ENCODE data around the gene GLE1. TPM values are rescaled to one million over a fixed set of nuclear protein-coding genes. Genes with fewer than 3 reads are reported as not detected.
"Not testable (repeated sequence)": the region's sequence is repeated elsewhere in the genome, so short reads cannot be mapped to it uniquely, and the experiment has no call there.

The GLE1 gene
- total and polyA plus RNA-seq, 4 donors: 11.3 to 24.7 (median 21.1) TPM

- Histone ChIP-seq H3K27me3 (ENCODE audit: control insufficient read depth in 3 of 3, insufficient read depth in 3 of 3, low read length in 2 of 3) (no peaks in the 10 kb centered on the region), H3K9ac (ENCODE audit: insufficient read depth in 1 of 2, low read length in 2 of 2) (peak overlapping the region; percentile 74 to 96), H3K4me1 (ENCODE audit: control insufficient read depth in 5 of 5, insufficient read depth in 5 of 5, low read length in 5 of 5) (peaks cover 0 to 12% (median 4%) of the 10 kb centered on the region in 5 donors), H3K36me3 (ENCODE audit: control insufficient read depth in 4 of 4, insufficient read depth in 4 of 4, low read length in 4 of 4) (peaks cover 0 to 13% (median 9%) of the 10 kb centered on the region in 4 donors), H3K9me3 (ENCODE audit: control insufficient read depth in 4 of 4, insufficient read depth in 3 of 4, low read length in 3 of 4) (no peaks in the 10 kb centered on the region), H3K27ac (ENCODE audit: low read depth in 1 of 2, low read length in 1 of 2) (peak overlapping the region in 1 of 2 donors; percentile 94), H3K4me3 (peak overlapping the region; percentile 97)
- 39 to 40% methylated on average over 6 of the region's 6 CpGs for WGBS, 2 donors
- DNase-seq (no peak), ATAC-seq (ENCODE audit: insufficient read depth, low FRiP score) (no peak)
- TF ChIP-seq CTCF (IDR thresholded peaks at IDR 0.05; ENCODE audit: control extremely low read depth, extremely low read depth): no peak
Observed at GRCh38 chr9:128505414-128505765, 871 bp downstream of the GLE1 start.

- not testable (repeated sequence) for DNase-seq; H3K9ac ChIP-seq (ENCODE audit: insufficient read depth in 1 of 2, low read length in 2 of 2); H3K27me3 ChIP-seq (ENCODE audit: control insufficient read depth in 3 of 3, insufficient read depth in 3 of 3, low read length in 2 of 3); H3K27ac ChIP-seq (ENCODE audit: low read depth in 1 of 2, low read length in 1 of 2); H3K9me3 ChIP-seq (ENCODE audit: control insufficient read depth in 4 of 4, insufficient read depth in 3 of 4, low read length in 3 of 4); ATAC-seq (ENCODE audit: insufficient read depth, low FRiP score); H3K4me3 ChIP-seq
- peaks cover 0 to 14% (median 10%) of the 10 kb centered on the region in 4 donors for H3K36me3 ChIP-seq (ENCODE audit: control insufficient read depth in 4 of 4, insufficient read depth in 4 of 4, low read length in 4 of 4)
- 93 to 95% methylated on average over 12 of the region's 12 CpGs for WGBS, 2 donors
- peaks cover 0 to 12% (median 4%) of the 10 kb centered on the region in 5 donors for H3K4me1 ChIP-seq (ENCODE audit: control insufficient read depth in 5 of 5, insufficient read depth in 5 of 5, low read length in 5 of 5)
Observed at GRCh38 chr9:128505906-128506305, 1.4 kb downstream of the GLE1 start.

GRCh38 chr9:128512820-128513219, 8.3 kb downstream of the GLE1 start:
- H3K27ac ChIP-seq (ENCODE audit: low read depth in 1 of 2, low read length in 1 of 2): no peak overlapping the region
- no peak for TF ChIP-seq CTCF (IDR thresholded peaks at IDR 0.05; ENCODE audit: control extremely low read depth, extremely low read depth)
- H3K4me1 ChIP-seq (ENCODE audit: control insufficient read depth in 5 of 5, insufficient read depth in 5 of 5, low read length in 5 of 5): no peaks in the 10 kb centered on the region
- no peak overlapping the region for H3K4me3 ChIP-seq
- ATAC-seq (ENCODE audit: insufficient read depth, low FRiP score) (no peak), DNase-seq (no peak)
- no peak overlapping the region for H3K9ac ChIP-seq (ENCODE audit: insufficient read depth in 1 of 2, low read length in 2 of 2)
- H3K9me3 ChIP-seq (ENCODE audit: control insufficient read depth in 4 of 4, insufficient read depth in 3 of 4, low read length in 3 of 4): no peaks in the 10 kb centered on the region
- H3K36me3 ChIP-seq (ENCODE audit: control insufficient read depth in 4 of 4, insufficient read depth in 4 of 4, low read length in 4 of 4): peaks cover 0 to 26% (median 15%) of the 10 kb centered on the region in 4 donors
- WGBS, 2 donors: 96 to 98% methylated on average over 9 of the region's 9 CpGs
- H3K27me3 ChIP-seq (ENCODE audit: control insufficient read depth in 3 of 3, insufficient read depth in 3 of 3, low read length in 2 of 3): no peaks in the 10 kb centered on the region

- Histone ChIP-seq H3K9ac (ENCODE audit: insufficient read depth in 1 of 2, low read length in 2 of 2) (no peak overlapping the region), H3K4me1 (ENCODE audit: control insufficient read depth in 5 of 5, insufficient read depth in 5 of 5, low read length in 5 of 5) (peaks cover 0 to 6% (median 2%) of the 10 kb centered on the region in 5 donors), H3K27me3 (ENCODE audit: control insufficient read depth in 3 of 3, insufficient read depth in 3 of 3, low read length in 2 of 3) (no peaks in the 10 kb centered on the region), H3K27ac (ENCODE audit: low read depth in 1 of 2, low read length in 1 of 2) (no peak overlapping the region), H3K4me3 (no peak overlapping the region), H3K36me3 (ENCODE audit: control insufficient read depth in 4 of 4, insufficient read depth in 4 of 4, low read length in 4 of 4) (peaks cover 10 to 28% (median 18%) of the 10 kb centered on the region in 4 donors), H3K9me3 (ENCODE audit: control insufficient read depth in 4 of 4, insufficient read depth in 3 of 4, low read length in 3 of 4) (no peaks in the 10 kb centered on the region)
- ATAC-seq (ENCODE audit: insufficient read depth, low FRiP score): no peak
- TF ChIP-seq CTCF (IDR thresholded peaks at IDR 0.05; ENCODE audit: control extremely low read depth, extremely low read depth): no peak
- WGBS, 2 donors: 93% methylated on average over 6 of the region's 6 CpGs
- peak in 2 of 3 donors; percentile 34 to 51 for DNase-seq
Observed at GRCh38 chr9:128521956-128522355, 17.4 kb downstream of the GLE1 start.

Measured in lung (tissue), 12 donors.